ENCODE measurements around the gene MATN3. TPM values are rescaled to one million over a fixed set of nuclear protein-coding genes. Genes with fewer than 3 reads are reported as not detected.

MATN3 gene
- total and polyA plus RNA-seq, 2 of the 13 experiments (the other 11 are each of a cell fraction or from before 2014, with no cell fraction given): 36.1 to 208 TPM

GRCh38 chr2:20034821-20035220, 22.4 kb upstream of the MATN3 start (continued):
- TF ChIP-seq TFDP1 (CRISPR knock-in tag; IDR thresholded peaks at IDR 0.05; ENCODE audit: borderline replicate concordance): no peak
- no peak for TF ChIP-seq SKI (IDR thresholded peaks at IDR 0.05; ENCODE audit: partially characterized antibody)
- no peak for TF ChIP-seq ZNF574 (CRISPR knock-in tag; IDR thresholded peaks at IDR 0.05)
- TF ChIP-seq PLSCR1 (CRISPR knock-in tag; IDR thresholded peaks at IDR 0.05; ENCODE audit: borderline replicate concordance): no peak
- no peak for TF ChIP-seq DMTF1 (CRISPR knock-in tag; IDR thresholded peaks at IDR 0.05)
- no peak for TF ChIP-seq ZNF280D (CRISPR knock-in tag; IDR thresholded peaks at IDR 0.05)
- no peak for TF ChIP-seq PBX3 (CRISPR knock-in tag; IDR thresholded peaks at IDR 0.05; ENCODE audit: borderline replicate concordance)
- TF ChIP-seq ZNF225 (CRISPR knock-in tag; IDR thresholded peaks at IDR 0.05): no peak

All from HepG2 (cell line).